PC-3 (cell line): Measurements from ENCODE around the gene TREH. TPM values are rescaled to one million over a fixed set of nuclear protein-coding genes. Genes with fewer than 3 reads are reported as not detected.

Source experiments
- ATAC-seq: fragments of 200-7000 bp; cut with Tn5 transposase; 2 replicates; pipeline ENCODE4 v1.9.1; 2020; ENCODE audit warnings: mild to moderate bottlenecking, moderate library complexity
- BruUV-seq: library from RNA; stranded (reverse); fragments of 400-500 nt; replicated peaks from 2 replicates; lab custom pipeline; 2021; lab: Mats Ljungman, UMichigan
- CTCF ChIA-PET: fragments of 300-600 bp; sonication (Branson Sonifier 250); formaldehyde crosslinking; loops from one replicate; lab custom pipeline; 2022; ENCODE audit warnings: antibody characterized with exemption; lab: Charles Lee
- POLR2A ChIA-PET: fragments of 300-600 bp; sonication (Branson Sonifier 250); formaldehyde crosslinking; loops from one replicate; lab custom pipeline; 2022; ENCODE audit warnings: antibody characterized with exemption; ENCODE audit not compliant: unreplicated experiment; lab: Charles Lee
- DNase-seq: peaks from one replicate; pipeline ENCODE4 v3.0.0-alpha.2; 2015
- H2AFZ ChIP-seq: fragments of 300-600 bp; sonication (generic); 2 replicates; pipeline ENCODE4 v1.6.0; 2016; ENCODE audit warnings: antibody characterized with exemption, low read length
- H3F3A ChIP-seq: fragments of 300-600 bp; sonication (generic); one replicate; pipeline ENCODE4 v1.6.0; 2017; ENCODE audit warnings: antibody characterized with exemption, low read length, control low read depth, mild to moderate bottlenecking; ENCODE audit not compliant: unreplicated experiment
- H3K27ac ChIP-seq: fragments of 300-600 bp; sonication (generic); 2 replicates; pipeline ENCODE4 v1.5.1; 2016; ENCODE audit warnings: mild to moderate bottlenecking, low read length
- H3K27me3 ChIP-seq: fragments of 300-600 bp; sonication (generic); 2 replicates; pipeline ENCODE4 v1.6.1; 2016; ENCODE audit warnings: low read length, mixed read lengths
- H3K36me3 ChIP-seq: fragments of 300-600 bp; sonication (generic); 2 replicates; pipeline ENCODE4 v1.6.1; 2016; ENCODE audit warnings: low read depth, mixed run types, low read length, mixed read lengths
- H3K4me1 ChIP-seq: fragments of 300-600 bp; sonication (generic); 2 replicates; pipeline ENCODE4 v1.5.1; 2016; ENCODE audit warnings: low read length; ENCODE audit not compliant: insufficient read depth
- H3K4me2 ChIP-seq: fragments of 300-600 bp; sonication (generic); 2 replicates; pipeline ENCODE4 v1.6.0; 2016; ENCODE audit warnings: low read length
- H3K4me3 ChIP-seq: fragments of 300-600 bp; sonication (generic); 2 replicates; pipeline ENCODE4 v1.5.1; 2016; ENCODE audit warnings: mild to moderate bottlenecking, low read length, mixed read lengths
- H3K79me2 ChIP-seq: fragments of 300-600 bp; sonication (generic); 2 replicates; pipeline ENCODE4 v1.6.1; 2017; ENCODE audit warnings: low read length, mixed read lengths
- H3K9ac ChIP-seq: fragments of 300-600 bp; sonication (generic); 2 replicates; pipeline ENCODE4 v1.6.0; 2016; ENCODE audit warnings: mild to moderate bottlenecking, low read length
- H3K9me2 ChIP-seq: fragments of 300-600 bp; sonication (generic); replicated peaks from 2 replicates; pipeline ENCODE4 v1.6.1; 2016; ENCODE audit warnings: mixed run types, low read length, mixed read lengths
- H3K9me3 ChIP-seq: fragments of 300-600 bp; sonication (generic); 2 replicates; pipeline ENCODE4 v1.6.1; 2016; ENCODE audit warnings: low read length, mixed read lengths
- H4K20me1 ChIP-seq: fragments of 300-600 bp; sonication (generic); 2 replicates; pipeline ENCODE4 v1.6.1; 2016; ENCODE audit warnings: low read length, mixed read lengths
- CTCF ChIP-seq: fragments of 300-600 bp; sonication (generic); conservative IDR thresholded peaks from 2 replicates; pipeline ENCODE4 v1.5.1; 2017; ENCODE audit warnings: antibody characterized with exemption, low read depth, mild to moderate bottlenecking, low read length
- EZH2 ChIP-seq: fragments of 300-600 bp; sonication (generic); IDR thresholded peaks from one replicate; pipeline ENCODE4 v1.6.1; 2017; ENCODE audit warnings: antibody characterized with exemption, mild to moderate bottlenecking, low read length; ENCODE audit not compliant: unreplicated experiment
- EZH2phosphoT487 ChIP-seq: fragments of 300-600 bp; sonication (generic); IDR thresholded peaks from 2 replicates; pipeline ENCODE4 v1.6.1; 2018; ENCODE audit warnings: mild to moderate bottlenecking, antibody characterized with exemption, low read length, borderline replicate concordance
- intact Hi-C: fragments of 100-400 bp; cut with micrococcal nuclease; formaldehyde crosslinking; loops from 2 replicates; pipeline ENCODE4 v1.9.0; 2023
- total RNA-seq: library from RNA; depleted of rRNA; stranded (reverse); fragments of >200 nt; gene quantifications from 2 replicates; pipeline ENCODE4 v1.2.3, GENCODE V29; 2014

Gene TREH
- total RNA-seq, 1 experiment from 2014 or later: not detected

- Histone ChIP-seq H4K20me1 (no peaks in the 10 kb centered on the region), H3K79me2 (no peaks in the 10 kb centered on the region), H3F3A (no peaks in the 10 kb centered on the region), H3K4me2 (no peak overlapping the region), H3K27ac (no peak overlapping the region), H3K36me3 (no peaks in the 10 kb centered on the region; the same call in 1 of the 2 replicates), H3K4me3 (no peak overlapping the region), H3K27me3 (no peaks in the 10 kb centered on the region), H3K4me1 (peaks cover 15% of the 10 kb centered on the region; the same call in 1 of the 2 replicates), H3K9ac (no peak overlapping the region), H2AFZ (no peak overlapping the region), H3K9me2 (no peaks in the 10 kb centered on the region), H3K9me3 (no peaks in the 10 kb centered on the region)
- ATAC-seq: no peak
- intact Hi-C loops: no loop called here
- CTCF ChIA-PET: no interaction called here
- TF ChIP-seq EZH2phosphoT487: no peak
- POLR2A ChIA-PET: interaction anchor here (0.7 kb wide), 1 partner anchor 103 kb away, joined by 3 read pairs; no protein-coding TSS in a partner anchor
- no peak for DNase-seq
- no TSS peak for BruUV-seq
Measured at GRCh38 chr11:118631142-118631909, 48.1 kb downstream of the TREH start.

GRCh38 chr11:118629761-118630661 lies 49.4 kb downstream of the TREH start:
- Histone ChIP-seq H3K9me2 (no peaks in the 10 kb centered on the region), H3K27me3 (no peaks in the 10 kb centered on the region), H3K9ac (no peak overlapping the region), H3K9me3 (no peaks in the 10 kb centered on the region), H3K4me2 (no peak overlapping the region), H3K79me2 (no peaks in the 10 kb centered on the region), H3K4me3 (no peak overlapping the region), H4K20me1 (no peaks in the 10 kb centered on the region), H2AFZ (no peak overlapping the region), H3K36me3 (no peaks in the 10 kb centered on the region; the same call in 1 of the 2 replicates), H3K4me1 (peaks cover 18% of the 10 kb centered on the region), H3F3A (no peaks in the 10 kb centered on the region), H3K27ac (no peak overlapping the region)
- DNase-seq (no peak), ATAC-seq (no peak)
- TF ChIP-seq CTCF: no peak
- no peak for TF ChIP-seq EZH2phosphoT487
- ChIA-PET POLR2A (no interaction called here), CTCF (no interaction called here)
- no TSS peak for BruUV-seq
- intact Hi-C loops: no loop called here

- peaks cover 14% of the 10 kb centered on the region for H3K4me1 ChIP-seq
- ATAC-seq (no peak), DNase-seq (no peak)
- no peaks in the 10 kb centered on the region for H3K9me2 ChIP-seq
- H3K27ac ChIP-seq: no peak overlapping the region
- H3F3A ChIP-seq: no peaks in the 10 kb centered on the region
- POLR2A ChIA-PET: no interaction called here
- 0 out of 2 replicates have a peak, but pooled peaks cover 3% of the 10 kb centered on the region for H3K79me2 ChIP-seq
- TF ChIP-seq EZH2 (no peak), CTCF (no peak), EZH2phosphoT487 (no peak)
- H3K9me3 ChIP-seq: no peaks in the 10 kb centered on the region
- H3K4me2 ChIP-seq: no peak overlapping the region
- no peak overlapping the region for H3K4me3 ChIP-seq
- CTCF ChIA-PET: no interaction called here
- BruUV-seq: no TSS peak
- no peak overlapping the region for H3K9ac ChIP-seq
- no peaks in the 10 kb centered on the region for H4K20me1 ChIP-seq
- H3K27me3 ChIP-seq: no peaks in the 10 kb centered on the region
- H3K36me3 ChIP-seq: no peaks in the 10 kb centered on the region; the same call in 1 of the 2 replicates
- H2AFZ ChIP-seq: no peak overlapping the region
- intact Hi-C loops: no loop called here
Measured at GRCh38 chr11:118628861-118629549, 50.4 kb downstream of the TREH start.
